Lung (tissue), 12 donors: ENCODE results near the gene SLC38A3. TPM values are rescaled to one million over a fixed set of nuclear protein-coding genes. Genes with fewer than 3 reads are reported as not detected.
A peak's percentile ranks its signal among the peaks of the same experiment; 100 is the strongest.

Experiments
- ATAC-seq: fragments of 200-7000 bp; cut with Tn5 transposase; one replicate; pipeline ENCODE4 v1.9.1; 2020; ENCODE audit warnings: moderate number of reproducible peaks; ENCODE audit not compliant: insufficient read depth, low FRiP score
- DNase-seq, 3 donors: peaks; one replicate each; pipeline ENCODE4 v3.0.0-alpha.2; 2013 to 2017
- H3K27ac ChIP-seq, 2 donors: one replicate each; pipeline ENCODE4 v1.5.1; 2013; ENCODE audit warnings: mild to moderate bottlenecking in 2 of 2, moderate library complexity in 2 of 2, control low read depth in 1 of 2, inconsistent platforms in 1 of 2, low read depth in 1 of 2, low read length in 1 of 2
- H3K27me3 ChIP-seq, 3 donors: one replicate each; pipeline ENCODE4 v1.5.1; 2013; ENCODE audit warnings: low read length in 2 of 3; ENCODE audit not compliant: control insufficient read depth in 3 of 3, insufficient read depth in 3 of 3
- H3K36me3 ChIP-seq, 4 donors: one replicate each; pipeline ENCODE4 v1.5.1; 2013; ENCODE audit warnings: low read length in 4 of 4, mild to moderate bottlenecking in 1 of 4, moderate library complexity in 1 of 4; ENCODE audit not compliant: control insufficient read depth in 4 of 4, insufficient read depth in 4 of 4
- H3K4me1 ChIP-seq, 5 donors: one replicate each; pipeline ENCODE4 v1.5.1; 2013; ENCODE audit warnings: low read length in 5 of 5, mild to moderate bottlenecking in 2 of 5, moderate library complexity in 1 of 5; ENCODE audit not compliant: control insufficient read depth in 5 of 5, insufficient read depth in 5 of 5
- H3K4me3 ChIP-seq: one replicate; pipeline ENCODE4 v1.5.1; 2013; ENCODE audit warnings: mild to moderate bottlenecking, control low read depth, moderate library complexity
- H3K9ac ChIP-seq, 2 donors: one replicate each; pipeline ENCODE4 v1.5.1; 2013; ENCODE audit warnings: low read length in 2 of 2, control low read depth in 1 of 2; ENCODE audit not compliant: insufficient read depth in 1 of 2
- H3K9me3 ChIP-seq, 4 donors: one replicate each; pipeline ENCODE4 v1.5.1; 2013; ENCODE audit warnings: low read length in 3 of 4, mild to moderate bottlenecking in 1 of 4, moderate library complexity in 1 of 4; ENCODE audit not compliant: control insufficient read depth in 4 of 4, insufficient read depth in 3 of 4
- CTCF ChIP-seq: IDR thresholded peaks from 2 replicates; pipeline ENCODE4 v1.5.1; 2012; ENCODE audit warnings: mild to moderate bottlenecking; ENCODE audit errors: control extremely low read depth, extremely low read depth
- WGBS, 2 donors: extraction: QIAGEN DNeasy Blood & Tissue Kit; methylation state at CpG; one replicate each; pipeline ENCODE4 v1.1.7; 2013; 5-methylcytosine and 5-hydroxymethylcytosine counted together
- polyA plus RNA-seq, 2 donors: library from polyadenylated mRNA; stranded (reverse); fragments of 200-250 nt; gene quantifications; one replicate each; pipeline ENCODE4 v1.2.1, GENCODE V29; 2013
- total RNA-seq, 2 donors: library from RNA; depleted of rRNA in 1 of 2; stranded (reverse); fragments of >200 nt in 1 of 2; gene quantifications; one replicate each; pipeline ENCODE4 v1.2.1, GENCODE V29; 2014 to 2021
- donor health status: control.
- donor health status: control.
- donor health status: Bipolar disorder and iron deficiency.
- donor health status: healthy.
- donor health status: DM: yes; HTN: yes; CAD: no.

The SLC38A3 gene
- total and polyA plus RNA-seq, 4 donors, result 0.08 to 4.3 (median 0.33) TPM

GRCh38 chr3:50233176-50233575, 28.1 kb downstream of the SLC38A3 start:
- Histone ChIP-seq H3K9me3 (no peaks in the 10 kb centered on the region), H3K4me1 (peaks cover 0 to 14% (median 0%) of the 10 kb centered on the region in 5 donors), H3K27me3 (no peaks in the 10 kb centered on the region), H3K4me3 (no peak overlapping the region), H3K36me3 (no peaks in the 10 kb centered on the region), H3K27ac (peak overlapping the region in 1 of 2 donors; percentile 1), H3K9ac (no peak overlapping the region)
- DNase-seq, result peak in 2 of 3 donors; percentile 50 to 58
- 84 to 98% methylated on average over 4 of the region's 4 CpGs for WGBS, 2 donors
- TF ChIP-seq CTCF, result no peak
- ATAC-seq, result no peak

GRCh38 chr3:50235716-50236483, 30.8 kb downstream of the SLC38A3 start, which contains the start of gene GNAI2:
TSS of gene GNAI2 (plus strand) at chr3:50236204. CDS start at chr3:50236336, 132 bp downstream.
- Histone ChIP-seq H3K4me1 (peaks cover 0 to 26% (median 8%) of the 10 kb centered on the region in 5 donors), H3K36me3 (peaks cover 0 to 9% (median 4%) of the 10 kb centered on the region in 4 donors), H3K4me3 (peak within 1 kb of the TSS; percentile 88), H3K9ac (peak within 1 kb of the TSS; percentile 63 to 96), H3K9me3 (no peaks in the 10 kb centered on the region), H3K27me3 (no peaks in the 10 kb centered on the region), H3K27ac (peak within 1 kb of the TSS; percentile 95 to 97)
- DNase-seq (peak; percentile 99), ATAC-seq (peak; percentile 95)
- WGBS, 2 donors, result 1% methylated on average over 73 to 75 of the region's 75 CpGs
- no peak for TF ChIP-seq CTCF

GRCh38 chr3:50236484-50237132, 31.5 kb downstream of the SLC38A3 start:
- 0 to 1% methylated on average over 13 of the region's 13 CpGs for WGBS, 2 donors
- H3K9ac ChIP-seq, result peak overlapping the region; percentile 63 to 96
- no peaks in the 10 kb centered on the region for H3K27me3 ChIP-seq
- peaks cover 0 to 33% (median 8%) of the 10 kb centered on the region in 5 donors for H3K4me1 ChIP-seq
- ATAC-seq (no peak), DNase-seq (no peak)
- peak overlapping the region; percentile 88 for H3K4me3 ChIP-seq
- H3K9me3 ChIP-seq, result no peaks in the 10 kb centered on the region
- H3K27ac ChIP-seq, result peak overlapping the region; percentile 95 to 97
- H3K36me3 ChIP-seq, result peaks cover 0 to 9% (median 4%) of the 10 kb centered on the region in 4 donors
- no peak for TF ChIP-seq CTCF
